ENCODE data around the gene PGM2. TPM values are rescaled to one million over a fixed set of nuclear protein-coding genes. Genes with fewer than 3 reads are reported as not detected.

Gene PGM2
- polyA plus RNA-seq, 1 of the 3 experiments (the other 2 are of a cell fraction) = 12.7 TPM

- no peak overlapping the region for H2AFZ ChIP-seq (ENCODE audit: low read depth)
- H3F3A ChIP-seq (replicated peaks; ENCODE audit: insufficient read depth) = no peaks in the 10 kb centered on the region
- no peaks in the 10 kb centered on the region for H3K4me1 ChIP-seq (ENCODE audit: control insufficient read depth in 1 of 2, insufficient read depth in 2 of 2, low read depth in 1 of 2, low read length in 1 of 2)
- DNase-seq = no peak
- POLR2A ChIA-PET = no interaction called here
- peaks cover 41 to 49% of the 10 kb centered on the region in 2 experiments for H3K36me3 ChIP-seq (replicated peaks in 1 of 2; ENCODE audit: control insufficient read depth in 1 of 2, insufficient read depth in 2 of 2, low read length in 1 of 2)
- H3K27me3 ChIP-seq (ENCODE audit: insufficient read depth) = no peaks in the 10 kb centered on the region
- no peak overlapping the region for H3K9ac ChIP-seq
- WGBS (ENCODE audit: low lambda C conversion rate) = 95% methylated on average over 4 of the region's 4 CpGs
- H3K4me3 ChIP-seq (ENCODE audit: low read depth in 2 of 2, low read length in 1 of 2) = no peak overlapping the region
- no peaks in the 10 kb centered on the region for H3K79me2 ChIP-seq (ENCODE audit: insufficient read depth)
- H4K20me1 ChIP-seq (ENCODE audit: insufficient read depth) = no peaks in the 10 kb centered on the region
- no peaks in the 10 kb centered on the region for H3K9me2 ChIP-seq
- no peak overlapping the region for H3K27ac ChIP-seq (ENCODE audit: low read depth in 2 of 2, low read length in 1 of 2)
- H3K4me2 ChIP-seq = no peak overlapping the region
- CTCF ChIA-PET = no interaction called here
- H3K9me3 ChIP-seq = no peaks in the 10 kb centered on the region
- TF ChIP-seq ZBTB33 (IDR thresholded peaks at IDR 0.05; ENCODE audit: borderline replicate concordance, low read depth) (no peak), USF2 (IDR thresholded peaks at IDR 0.05; ENCODE audit: borderline replicate concordance, low read depth, low read length) (no peak), RAD21 (IDR thresholded peaks at IDR 0.05; ENCODE audit: low read length) (no peak), GABPA (IDR thresholded peaks at IDR 0.05; ENCODE audit: low read depth) (no peak), USF1 (IDR thresholded peaks at IDR 0.05; ENCODE audit: borderline replicate concordance, low read depth) (no peak), PBX3 (IDR thresholded peaks at IDR 0.05) (no peak), MXI1 (IDR thresholded peaks at IDR 0.05; ENCODE audit: low read depth, low read length) (no peak), SIN3A (IDR thresholded peaks at IDR 0.05; ENCODE audit: borderline replicate concordance, low read depth, low read length) (no peak)
These were observed 18.7 kb downstream of the PGM2 start for GRCh38 chr4:37845201-37845600.

GRCh38 chr4:37847311-37847884, 20.9 kb downstream of the PGM2 start:
- POLR2A ChIA-PET = no interaction called here
- CTCF ChIA-PET = interaction anchor here (1.0 kb wide), 2 partner anchors 46 to 188 kb away, joined by 3 read pairs; no protein-coding TSS in a partner anchor
- Histone ChIP-seq H4K20me1 (ENCODE audit: insufficient read depth) (no peaks in the 10 kb centered on the region), H3K36me3 (replicated peaks in 1 of 2; ENCODE audit: control insufficient read depth in 1 of 2, insufficient read depth in 2 of 2, low read length in 1 of 2) (peaks cover 43 to 46% of the 10 kb centered on the region in 2 experiments), H3K79me2 (ENCODE audit: insufficient read depth) (no peaks in the 10 kb centered on the region), H3K9me3 (no peaks in the 10 kb centered on the region), H3K9me2 (no peaks in the 10 kb centered on the region), H3K4me1 (ENCODE audit: control insufficient read depth in 1 of 2, insufficient read depth in 2 of 2, low read depth in 1 of 2, low read length in 1 of 2) (no peaks in the 10 kb centered on the region), H3K27ac (ENCODE audit: low read depth in 2 of 2, low read length in 1 of 2) (no peak overlapping the region), H2AFZ (ENCODE audit: low read depth) (no peak overlapping the region), H3K27me3 (ENCODE audit: insufficient read depth) (no peaks in the 10 kb centered on the region), H3K9ac (no peak overlapping the region), H3K4me2 (no peak overlapping the region), H3K4me3 (ENCODE audit: low read depth in 2 of 2, low read length in 1 of 2) (no peak overlapping the region), H3F3A (replicated peaks; ENCODE audit: insufficient read depth) (no peaks in the 10 kb centered on the region)
- DNase-seq = no peak
- no peak for TF ChIP-seq CHD2 (IDR thresholded peaks at IDR 0.05; ENCODE audit: low read length, partially characterized antibody)
- TF ChIP-seq ELF1 (IDR thresholded peaks at IDR 0.05) = no peak
- no peak for TF ChIP-seq USF2 (IDR thresholded peaks at IDR 0.05; ENCODE audit: borderline replicate concordance, low read depth, low read length)
- 70% methylated on average over 5 of the region's 5 CpGs for WGBS (ENCODE audit: low lambda C conversion rate)

Data from SK-N-SH (cell line).